Endodermal cell (in vitro differentiated cells): ENCODE measurements around the gene MMP13. TPM values are rescaled to one million over a fixed set of nuclear protein-coding genes. Genes with fewer than 3 reads are reported as not detected.

Experiments
- DNase-seq: peaks from one replicate; pipeline ENCODE4 v3.0.0-alpha.2; 2017
- H3K27ac ChIP-seq: 2 replicates; pipeline ENCODE4 v1.5.1; 2013; ENCODE audit warnings: mild to moderate bottlenecking, low read depth, low read length, moderate library complexity
- H3K27me3 ChIP-seq: 2 replicates; pipeline ENCODE4 v1.6.1; 2013; ENCODE audit warnings: mild to moderate bottlenecking, low read length, moderate library complexity; ENCODE audit not compliant: insufficient read depth, control insufficient read depth, poor library complexity, severe bottlenecking
- H3K36me3 ChIP-seq: 2 replicates; pipeline ENCODE4 v1.7.0; 2013; ENCODE audit warnings: mild to moderate bottlenecking, low read length, moderate library complexity; ENCODE audit not compliant: control insufficient read depth, insufficient read depth
- H3K4me1 ChIP-seq: one replicate; pipeline ENCODE4 v1.7.0; 2013; ENCODE audit warnings: low read length; ENCODE audit not compliant: control insufficient read depth, insufficient read depth
- H3K4me3 ChIP-seq: 2 replicates; pipeline ENCODE4 v1.5.1; 2013; ENCODE audit warnings: mild to moderate bottlenecking, low read length, moderate library complexity
- H3K9ac ChIP-seq: 2 replicates; pipeline ENCODE4 v1.6.1; 2013; ENCODE audit warnings: mild to moderate bottlenecking, low read length, moderate library complexity; ENCODE audit not compliant: poor library complexity, severe bottlenecking; ENCODE audit errors: extremely low read depth
- H3K9me3 ChIP-seq: 2 replicates; pipeline ENCODE4 v1.6.1; 2013; ENCODE audit warnings: mild to moderate bottlenecking, low read length, moderate library complexity; ENCODE audit not compliant: control insufficient read depth
- H3K27ac Mint-ChIP-seq: 2 replicates; pipeline ENCODE4 v1.8.0; 2020; ENCODE audit warnings: mixed read lengths
- H3K27me3 Mint-ChIP-seq: 2 replicates; pipeline ENCODE4 v1.8.0; 2021; ENCODE audit warnings: mild to moderate bottlenecking, mixed read lengths; ENCODE audit not compliant: insufficient read depth
- H3K36me3 Mint-ChIP-seq: 2 replicates; pipeline ENCODE4 v1.8.0; 2020; ENCODE audit warnings: low read depth, mixed read lengths
- H3K4me1 Mint-ChIP-seq: 2 replicates; pipeline ENCODE4 v1.8.0; 2020; ENCODE audit warnings: mixed read lengths
- H3K4me3 Mint-ChIP-seq: 2 replicates; pipeline ENCODE4 v1.8.0; 2020; ENCODE audit warnings: mild to moderate bottlenecking, moderate library complexity, mixed read lengths
- H3K9me3 Mint-ChIP-seq: 2 replicates; pipeline ENCODE4 v1.8.0; 2020; ENCODE audit warnings: mild to moderate bottlenecking, mixed read lengths
- CTCF ChIP-seq: fragments of 200-600 bp; sonication (generic); conservative IDR thresholded peaks from 2 replicates; pipeline ENCODE4 v1.5.0; 2021; ENCODE audit warnings: antibody characterized with exemption, mild to moderate bottlenecking
- WGBS, 2 experiments: methylation state at CpG; one replicate each; pipeline versions ENCODE4 v1.1.5 to v1.1.7; 2013; ENCODE audit warnings: missing lambda C conversion rate in 2 of 2, mixed read lengths in 1 of 2; ENCODE audit not compliant: insufficient coverage in 1 of 2, insufficient read length in 1 of 2; 5-methylcytosine and 5-hydroxymethylcytosine counted together
- total RNA-seq, 2 donors: library from RNA; stranded (reverse); fragmentation: NEBNext Ultra II Directional in 1 of 2; extraction: Animal tissue kit (Norgen Biotek cat#: 25700) in 1 of 2; gene quantifications; 2 replicates in 1 of 2; 3 replicates in 1 of 2; pipeline ENCODE4 v1.2.1, GENCODE V29; 2021

MMP13 gene
- total RNA-seq, 2 donors from 2014 or later = not detected

GRCh38 chr11:102926517-102926916 is 29.0 kb downstream of the MMP13 start:
- peaks cover 2% of the 10 kb centered on the region for H3K27me3 Mint-ChIP-seq
- Histone ChIP-seq H3K36me3 (no peaks in the 10 kb centered on the region), H3K9ac (no peak overlapping the region), H3K9me3 (no peaks in the 10 kb centered on the region), H3K4me1 (no peaks in the 10 kb centered on the region), H3K27ac (no peak overlapping the region), H3K27me3 (no peaks in the 10 kb centered on the region), H3K4me3 (no peak overlapping the region)
- no peaks in the 10 kb centered on the region for H3K36me3 Mint-ChIP-seq
- no peak overlapping the region for H3K27ac Mint-ChIP-seq
- no peak for DNase-seq
- H3K9me3 Mint-ChIP-seq = no peaks in the 10 kb centered on the region
- H3K4me1 Mint-ChIP-seq = no peaks in the 10 kb centered on the region
- no peak for TF ChIP-seq CTCF
- H3K4me3 Mint-ChIP-seq = no peak overlapping the region

GRCh38 chr11:102925988-102926387 is 29.5 kb downstream of the MMP13 start:
- 90 to 100% methylated on average over 2 of the region's 3 CpGs for WGBS, 2 experiments
- Histone ChIP-seq H3K27ac (no peak overlapping the region), H3K4me3 (no peak overlapping the region), H3K27me3 (no peaks in the 10 kb centered on the region), H3K9ac (no peak overlapping the region), H3K9me3 (no peaks in the 10 kb centered on the region), H3K4me1 (no peaks in the 10 kb centered on the region), H3K36me3 (no peaks in the 10 kb centered on the region)
- no peak overlapping the region for H3K4me3 Mint-ChIP-seq
- no peak for TF ChIP-seq CTCF
- H3K4me1 Mint-ChIP-seq = no peaks in the 10 kb centered on the region
- H3K27ac Mint-ChIP-seq = no peak overlapping the region
- H3K36me3 Mint-ChIP-seq = no peaks in the 10 kb centered on the region
- peaks cover 2% of the 10 kb centered on the region for H3K27me3 Mint-ChIP-seq
- no peaks in the 10 kb centered on the region for H3K9me3 Mint-ChIP-seq
- DNase-seq = no peak

GRCh38 chr11:102924851-102925380 is 30.6 kb downstream of the MMP13 start:
- no peak for DNase-seq
- Histone ChIP-seq H3K9me3 (no peaks in the 10 kb centered on the region), H3K9ac (no peak overlapping the region), H3K27ac (no peak overlapping the region), H3K4me1 (no peaks in the 10 kb centered on the region), H3K36me3 (no peaks in the 10 kb centered on the region), H3K27me3 (no peaks in the 10 kb centered on the region), H3K4me3 (no peak overlapping the region)
- H3K36me3 Mint-ChIP-seq = no peaks in the 10 kb centered on the region
- no peak overlapping the region for H3K4me3 Mint-ChIP-seq
- no peak overlapping the region for H3K27ac Mint-ChIP-seq
- no peaks in the 10 kb centered on the region for H3K27me3 Mint-ChIP-seq
- H3K9me3 Mint-ChIP-seq = no peaks in the 10 kb centered on the region
- no peaks in the 10 kb centered on the region for H3K4me1 Mint-ChIP-seq
- TF ChIP-seq CTCF = no peak
- WGBS, 2 experiments = 74 to 90% methylated on average over 3 to 6 of the region's 6 CpGs
